Measurements from ENCODE around the gene CCDC137.
"Not testable (repeated sequence)": the region's sequence is repeated elsewhere in the genome, so short reads cannot be mapped to it uniquely, and the experiment has no call there.

Gene CCDC137

DNA sequence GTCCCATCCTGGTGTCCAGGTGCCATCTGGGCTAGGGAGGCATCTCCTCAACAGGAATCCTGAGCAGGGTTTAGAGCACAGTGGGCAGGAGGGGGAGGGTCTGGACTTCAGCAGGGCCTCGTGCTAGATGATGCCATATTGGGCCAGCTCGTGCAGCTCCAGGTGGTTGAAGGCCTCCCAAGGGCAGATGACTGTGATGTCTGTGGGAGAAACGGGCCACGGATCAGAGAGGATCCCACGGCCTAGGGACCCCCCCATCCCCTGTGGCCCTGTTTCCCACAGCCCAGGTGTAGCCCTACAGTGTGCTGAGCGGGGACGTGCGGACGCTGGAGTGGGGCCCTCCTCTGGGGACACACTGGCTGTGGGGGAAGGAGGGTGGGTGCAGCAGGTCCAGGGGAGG lies 15.6 kb upstream of the CCDC137 start:
- DNase-seq (ENCODE audit: low read depth in 4 of 4, low spot score in 1 of 4) = no peak

DNA sequence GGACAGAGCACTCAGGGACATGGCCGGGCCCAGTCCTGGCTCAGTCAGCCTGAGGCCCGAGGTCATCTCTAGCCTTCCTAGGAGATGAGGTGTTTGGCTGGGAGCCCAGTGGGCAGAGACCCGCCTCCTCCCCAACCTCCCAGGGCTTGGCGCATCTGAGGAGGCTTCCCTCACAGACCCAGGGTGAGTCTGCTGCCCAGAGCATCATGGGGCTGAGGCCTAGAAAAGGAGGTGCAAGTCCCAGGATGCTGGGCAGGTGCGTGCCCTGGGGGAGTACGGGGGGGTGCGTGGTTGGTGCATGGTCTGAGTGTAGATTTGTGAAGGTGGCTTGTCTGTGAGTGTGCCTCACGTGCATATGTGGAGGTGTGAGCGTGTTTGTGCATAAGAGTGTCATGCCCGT lies 14.8 kb upstream of the CCDC137 start:
- DNase-seq (ENCODE audit: low read depth in 4 of 4, low spot score in 1 of 4) = no peak

DNA sequence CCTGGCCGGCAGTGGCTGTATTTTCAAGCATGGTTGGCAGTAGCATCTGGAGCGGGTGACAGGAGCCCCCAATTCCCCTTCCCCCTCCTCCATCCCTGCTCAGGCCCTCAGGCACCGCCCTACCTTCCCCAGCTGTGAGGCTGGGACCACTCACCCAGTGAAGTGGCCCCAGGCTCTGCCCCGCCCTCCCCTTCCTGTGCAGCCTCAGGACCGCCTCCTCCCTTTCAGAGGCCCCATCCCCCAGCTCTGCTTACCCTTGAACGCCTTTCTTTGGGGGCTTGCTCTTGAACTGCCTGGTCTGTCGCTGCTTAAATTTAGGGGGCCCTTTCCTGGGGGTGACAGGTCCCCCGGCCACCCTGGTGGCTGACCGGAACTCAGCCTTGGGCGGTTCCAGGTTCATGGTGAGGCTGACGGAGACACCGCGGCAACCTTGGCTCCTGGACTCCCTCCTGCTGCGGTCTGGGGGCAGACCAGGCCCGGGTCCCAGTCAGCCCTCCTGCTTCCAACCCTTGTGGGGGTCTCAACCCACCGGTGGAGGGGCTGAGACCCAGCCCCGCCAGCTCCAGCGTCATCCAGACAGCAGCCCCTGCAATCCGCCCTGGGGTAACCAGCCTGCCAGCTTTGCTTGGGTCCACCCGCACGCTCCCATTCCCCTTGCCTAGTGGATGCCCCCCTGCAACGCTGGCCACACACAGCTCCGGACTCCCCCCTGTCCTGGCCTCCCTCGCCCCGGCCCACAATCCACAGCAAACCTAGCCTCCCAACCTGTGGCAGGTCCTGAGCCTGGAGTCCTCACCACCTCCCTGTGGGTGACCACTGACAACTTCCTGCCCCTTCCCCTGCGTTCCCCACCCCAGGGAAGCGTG lies 13.4 kb upstream of the CCDC137 start:
- no peak for DNase-seq (ENCODE audit: low read depth in 4 of 4, low spot score in 1 of 4)

DNA sequence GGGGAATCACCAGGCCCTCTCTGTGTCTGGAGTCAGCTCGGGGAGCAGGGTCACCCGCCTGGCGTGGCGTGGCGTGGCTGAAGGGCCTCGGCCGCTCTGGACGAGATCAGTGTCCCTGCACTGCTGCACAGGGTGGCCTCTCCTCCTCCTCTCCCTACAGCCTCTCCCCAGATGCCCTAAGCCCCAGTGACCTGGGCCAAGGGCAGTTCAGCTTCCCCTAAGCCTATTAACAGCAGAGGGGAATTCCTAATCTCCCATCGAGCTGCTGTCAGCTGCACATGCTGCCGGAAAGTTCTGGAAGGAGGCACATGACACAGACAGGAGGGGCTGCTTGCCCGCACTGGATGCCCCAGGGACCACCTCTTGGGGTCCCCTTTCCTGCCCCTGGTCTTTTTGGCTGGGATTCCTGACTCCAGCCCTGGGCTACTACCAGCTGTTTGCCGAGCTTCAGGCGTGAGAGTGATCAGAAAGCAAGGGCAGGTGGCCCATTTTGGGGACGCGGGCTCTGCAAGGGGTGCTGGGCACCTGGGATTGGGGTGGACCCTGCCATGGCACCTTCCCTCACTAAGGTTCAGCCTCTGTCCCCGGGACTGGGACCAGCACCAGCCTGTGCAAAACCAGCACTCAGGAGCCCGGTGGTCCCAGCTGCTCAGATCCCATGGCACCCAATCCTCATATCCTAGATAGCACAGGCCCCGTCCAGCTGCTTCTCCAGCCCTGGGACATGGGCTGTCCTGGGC lies 11.0 kb upstream of the CCDC137 start:
- DNase-seq (ENCODE audit: low read depth in 4 of 4, low spot score in 1 of 4) = no peak

DNA sequence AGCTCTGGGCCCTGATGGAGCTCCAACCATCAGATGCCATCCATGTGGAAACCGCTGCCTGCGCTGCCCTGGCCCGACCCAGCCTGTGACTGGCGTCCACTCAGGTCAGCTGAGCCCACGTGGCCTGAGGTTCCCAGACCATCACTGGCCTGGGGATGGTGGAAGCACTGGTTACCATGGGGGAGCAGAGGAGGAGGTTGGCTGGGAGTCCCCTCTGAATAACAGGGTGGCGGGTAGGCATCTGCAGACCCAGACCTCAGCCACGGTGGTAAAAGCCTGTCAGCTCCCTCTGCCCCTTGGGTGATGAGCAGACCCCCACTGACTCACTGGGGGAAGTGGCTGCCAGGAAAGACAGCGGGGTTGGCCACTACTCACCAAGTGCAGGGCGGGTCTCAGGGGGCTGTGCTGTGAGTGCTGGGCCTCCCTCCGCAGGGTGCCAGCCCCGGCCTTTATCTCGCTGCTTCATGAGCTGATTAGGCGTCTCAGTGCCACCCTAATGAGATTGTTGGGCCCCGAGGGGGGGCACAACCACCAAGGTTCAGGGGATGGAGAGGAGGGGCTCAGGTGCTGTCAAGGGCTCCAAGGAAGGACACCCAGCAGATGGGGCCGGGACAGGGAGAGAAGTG lies 10.3 kb upstream of the CCDC137 start, which contains the start of gene PDE6G:
Gene PDE6G (minus strand): TSS at position 425 of the 626 bp plus-strand sequence. CDS start 3,237 bp downstream, outside the sequence.
- DNase-seq (ENCODE audit: low read depth in 4 of 4, low spot score in 1 of 4) = no peak

DNA sequence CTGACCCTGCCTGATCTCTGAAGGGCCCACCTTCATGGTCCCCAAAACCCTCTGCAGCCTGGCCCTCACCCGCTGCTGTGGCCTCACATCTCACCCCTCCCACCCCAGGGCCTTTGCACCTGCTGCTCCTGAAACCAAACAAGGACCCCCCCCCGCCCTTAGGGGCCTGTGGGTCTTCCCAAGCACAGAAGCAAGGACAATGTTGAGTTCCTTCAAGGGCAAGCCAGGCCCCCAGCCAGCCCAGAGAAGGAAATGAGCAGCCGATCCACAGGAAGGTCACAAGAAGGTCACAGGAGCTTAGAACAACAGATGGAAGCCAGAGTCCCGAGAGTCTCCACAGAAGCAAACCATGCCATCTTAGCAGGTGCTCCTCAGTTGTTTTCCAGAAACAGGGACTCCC lies 9.7 kb upstream of the CCDC137 start:
- no peak for DNase-seq (ENCODE audit: low read depth in 4 of 4, low spot score in 1 of 4)

DNA sequence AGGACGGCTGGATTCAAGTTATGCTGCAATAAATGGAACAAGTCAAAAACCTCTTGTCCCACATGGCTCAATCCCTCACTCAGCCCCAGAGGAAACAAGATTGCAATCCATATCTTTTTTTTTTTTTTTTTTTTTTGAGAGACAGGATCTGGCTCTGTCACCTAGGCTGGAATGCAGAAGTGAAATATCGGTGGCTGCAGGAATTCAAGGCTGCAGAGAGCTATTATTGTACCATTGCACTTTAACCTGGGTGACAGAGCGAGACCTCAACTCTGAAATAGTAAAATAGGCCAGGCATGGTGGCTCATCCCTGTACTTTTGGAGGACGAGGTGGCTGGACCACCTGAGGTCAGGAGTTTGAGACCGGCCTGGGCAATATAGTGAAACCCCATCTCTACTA lies 7.5 kb upstream of the CCDC137 start:
- no peak for DNase-seq (ENCODE audit: low read depth in 4 of 4, low spot score in 1 of 4)

DNA sequence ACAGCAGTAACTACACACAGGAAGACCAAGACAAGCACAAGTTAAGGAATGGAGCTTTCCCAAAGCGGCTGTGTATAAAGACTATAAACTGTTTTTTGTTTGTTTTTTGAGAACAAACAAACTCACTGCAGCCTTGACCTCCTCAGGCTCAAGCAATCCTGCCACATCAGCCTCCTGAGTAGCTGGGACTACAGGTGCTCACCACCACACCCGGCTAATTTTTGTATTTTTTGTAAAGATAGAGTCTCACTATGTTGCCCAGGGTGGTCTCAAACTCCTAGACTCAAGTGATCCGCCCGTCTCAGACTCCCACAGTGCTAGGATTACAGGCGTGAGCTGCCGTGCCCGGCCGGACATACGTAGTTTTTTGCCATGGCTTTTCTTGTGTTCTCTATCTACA lies 6.1 kb upstream of the CCDC137 start:
- DNase-seq (ENCODE audit: low read depth in 4 of 4, low spot score in 1 of 4) = no peak

DNA sequence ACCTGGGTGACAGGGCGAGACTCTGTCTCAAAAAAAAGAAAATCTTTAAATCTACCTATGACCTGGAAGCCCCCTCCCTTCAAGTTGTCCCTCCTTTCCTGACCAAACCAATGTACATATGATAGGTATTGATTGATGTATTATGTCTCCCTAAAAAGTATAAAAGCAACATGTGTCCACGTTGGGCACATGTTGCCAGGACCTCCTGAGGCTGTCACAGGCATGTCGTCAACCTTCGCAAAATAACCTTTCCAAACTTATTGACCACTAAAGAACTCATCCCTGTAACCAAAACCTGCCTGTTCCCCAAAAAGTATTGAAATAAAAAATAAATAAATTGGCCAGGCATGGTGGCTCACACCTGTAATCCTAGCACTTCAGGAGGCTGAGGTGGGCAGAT lies 4.5 kb upstream of the CCDC137 start:
- DNase-seq (ENCODE audit: low read depth in 4 of 4, low spot score in 1 of 4) = no peak

DNA sequence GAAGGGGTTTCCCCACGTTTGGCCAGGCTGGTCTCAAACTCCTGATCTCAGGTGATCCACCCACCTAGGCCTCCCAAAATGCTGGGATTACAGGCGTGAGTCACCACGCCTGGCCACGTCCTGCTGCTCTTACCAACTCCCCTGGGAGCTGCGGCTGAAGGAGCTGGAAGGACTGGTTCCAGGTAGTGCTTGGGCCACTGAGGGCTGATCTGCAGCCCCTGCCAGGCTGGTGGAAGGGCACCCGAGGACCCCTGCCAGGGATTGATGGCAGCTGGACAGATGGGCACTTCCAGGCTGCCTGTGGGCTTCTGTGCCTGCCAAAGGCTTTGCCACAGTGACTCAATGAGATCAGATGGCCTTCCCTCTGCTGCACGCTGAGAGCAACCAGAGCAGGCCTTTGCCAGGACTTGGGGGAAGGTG lies 2.5 kb upstream of the CCDC137 start:
- no peak for DNase-seq (ENCODE audit: low read depth in 4 of 4, low spot score in 1 of 4)

DNA sequence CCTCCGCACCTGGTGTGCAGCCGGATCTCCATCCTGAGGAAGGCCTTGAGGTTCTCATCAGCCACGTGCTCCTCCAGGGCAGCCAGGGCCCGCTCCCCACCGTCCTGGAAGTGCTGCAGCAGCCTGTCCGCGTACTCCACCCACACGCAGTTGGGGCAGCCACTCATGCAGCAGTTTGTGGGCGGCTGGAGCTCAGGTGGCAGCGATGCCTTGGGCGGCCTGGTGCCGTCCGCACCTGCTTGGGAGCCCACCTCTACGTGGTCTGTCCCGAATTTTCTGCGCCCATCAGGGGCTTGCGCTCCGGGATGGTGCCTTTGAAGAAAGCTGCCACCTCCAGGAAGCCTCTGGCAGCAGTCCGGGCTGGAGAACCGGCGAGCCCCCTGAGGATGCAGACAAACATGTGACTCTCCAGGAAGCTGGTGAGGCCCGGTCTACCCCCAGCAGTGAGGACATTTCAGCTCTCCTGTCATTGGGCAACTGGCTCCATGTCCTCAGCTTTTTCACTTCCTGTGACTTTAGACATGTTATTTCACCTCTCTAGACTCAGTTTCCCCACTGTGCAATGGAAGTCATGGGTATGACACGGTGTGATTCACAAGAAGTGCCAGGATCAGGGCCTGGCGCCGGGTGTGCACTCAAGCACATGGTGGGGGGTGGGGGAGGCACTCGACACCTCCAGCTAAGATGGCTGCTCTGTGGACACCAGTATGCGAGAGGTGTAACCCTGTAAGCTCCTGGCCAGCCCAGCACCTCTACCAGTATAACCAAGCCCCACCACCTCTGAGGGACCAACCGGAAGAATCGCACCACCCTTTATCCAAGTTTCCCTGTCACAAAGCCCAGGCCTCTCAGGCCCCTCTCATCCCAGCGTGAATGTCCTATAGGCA lies 1.1 kb upstream of the CCDC137 start:
- peak in 3 of 4 experiments; percentile 43 to 66 (median 53) for DNase-seq (ENCODE audit: low read depth in 4 of 4, low spot score in 1 of 4)

DNA sequence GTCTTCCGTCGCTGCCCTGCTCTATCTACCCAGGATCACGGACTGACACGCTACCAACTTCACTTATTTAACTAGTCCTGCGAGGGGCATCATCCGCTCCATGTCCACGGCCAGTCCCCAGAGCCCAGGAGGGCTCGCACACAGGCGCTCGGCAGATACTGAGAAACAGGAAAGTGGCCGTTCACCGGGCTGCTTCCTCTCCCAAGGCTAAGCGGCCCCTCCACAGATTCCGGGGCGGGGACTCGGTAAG lies 520 bp upstream of the CCDC137 start:
- no peak for DNase-seq (ENCODE audit: low read depth in 4 of 4, low spot score in 1 of 4)

DNA sequence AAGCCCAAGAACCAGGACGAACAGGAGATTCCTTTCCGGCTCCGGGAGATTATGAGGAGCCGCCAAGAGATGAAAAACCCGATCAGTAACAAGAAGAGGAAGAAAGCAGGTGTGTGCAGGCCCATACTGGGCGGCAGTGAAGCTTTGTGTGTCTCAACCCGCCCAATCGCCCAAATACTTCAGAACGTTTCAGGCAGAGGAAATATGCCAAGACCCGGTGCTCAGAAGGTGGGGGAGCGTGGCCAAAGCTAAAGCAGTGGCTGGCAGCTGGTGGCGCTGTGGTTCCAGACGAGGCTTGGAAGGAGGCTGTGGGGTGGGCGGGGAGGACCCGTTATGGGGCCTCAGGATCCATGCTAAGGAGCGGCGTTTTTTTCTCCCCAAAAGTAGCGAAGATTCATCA lies 1.2 kb downstream of the CCDC137 start:
- no peak for DNase-seq (ENCODE audit: low read depth in 4 of 4, low spot score in 1 of 4)

DNA sequence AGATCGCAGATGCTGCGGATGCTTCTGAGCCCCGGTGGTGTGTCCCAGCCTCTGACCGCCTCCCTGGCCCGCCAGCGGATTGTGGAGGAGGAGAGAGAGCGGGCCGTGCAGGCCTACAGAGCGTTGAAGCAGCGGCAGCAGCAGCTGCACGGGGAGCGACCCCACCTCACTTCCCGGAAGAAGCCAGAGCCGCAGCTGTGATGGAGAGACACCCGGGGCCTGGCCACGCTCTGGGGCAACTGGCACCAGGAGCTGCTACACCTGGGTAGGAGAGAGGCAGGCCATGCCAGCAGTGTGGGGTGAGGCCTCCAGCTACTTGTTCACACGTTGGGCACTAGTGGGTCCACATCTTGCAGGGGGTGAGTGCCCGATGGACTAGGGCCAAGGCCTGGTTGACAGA lies 6.0 kb downstream of the CCDC137 start:
- no peak for DNase-seq (ENCODE audit: low read depth in 4 of 4, low spot score in 1 of 4)

DNA sequence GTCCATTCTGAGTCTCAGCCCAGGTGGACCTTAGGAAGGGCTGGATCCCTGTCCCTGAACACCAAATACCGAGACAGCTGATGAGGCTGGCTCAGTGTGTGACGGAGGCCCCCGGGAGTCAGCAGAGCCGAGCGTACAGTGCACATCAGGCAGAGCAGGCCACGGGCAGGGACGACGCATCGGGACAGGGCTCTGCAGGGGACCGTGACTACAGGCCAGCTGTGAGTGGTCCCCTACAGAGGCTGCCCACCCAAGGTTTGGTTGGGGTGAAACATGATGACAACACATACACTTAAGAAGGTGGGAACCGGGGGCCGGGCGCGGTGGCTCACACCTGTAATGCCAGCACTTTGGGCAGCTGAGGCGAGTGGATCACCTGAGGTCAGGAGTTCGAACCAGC lies 6.4 kb downstream of the CCDC137 start:
- DNase-seq (ENCODE audit: low read depth in 4 of 4, low spot score in 1 of 4) = no peak

DNA sequence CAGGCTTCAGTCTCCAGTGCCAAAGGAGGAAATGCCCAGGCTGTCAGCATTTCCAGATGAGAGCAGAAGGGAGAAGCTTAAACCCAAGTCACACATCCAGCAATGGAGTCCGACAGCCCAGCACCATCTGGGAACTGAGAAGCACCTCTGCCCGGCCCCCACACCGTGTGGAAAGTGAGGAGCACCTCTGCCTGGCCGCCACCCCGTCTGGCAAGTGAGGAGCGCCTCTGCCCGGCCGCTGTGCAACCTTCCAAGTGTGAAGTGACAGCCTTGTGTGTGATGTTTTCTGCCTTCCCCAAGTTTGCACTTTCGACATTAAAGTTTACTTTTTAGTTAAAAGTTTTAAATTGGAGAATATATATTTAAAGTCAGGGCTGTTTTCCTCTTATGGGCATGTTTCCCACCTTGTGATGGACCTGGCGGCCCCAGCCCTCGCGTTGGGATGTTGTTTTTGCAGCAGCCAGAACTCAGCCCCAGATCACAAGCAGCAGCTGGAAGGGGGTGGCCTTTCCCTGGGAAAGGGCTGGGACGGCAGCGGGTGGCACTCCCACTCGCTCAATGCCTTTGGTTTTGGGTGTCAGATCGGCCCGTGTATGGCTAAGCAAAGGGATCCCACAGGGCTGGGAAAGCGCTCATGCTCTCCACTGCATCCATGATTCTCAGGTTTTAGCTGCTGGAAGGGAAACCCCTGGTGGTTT lies 7.2 kb downstream of the CCDC137 start:
- no peak for DNase-seq (ENCODE audit: low read depth in 4 of 4, low spot score in 1 of 4)

DNA sequence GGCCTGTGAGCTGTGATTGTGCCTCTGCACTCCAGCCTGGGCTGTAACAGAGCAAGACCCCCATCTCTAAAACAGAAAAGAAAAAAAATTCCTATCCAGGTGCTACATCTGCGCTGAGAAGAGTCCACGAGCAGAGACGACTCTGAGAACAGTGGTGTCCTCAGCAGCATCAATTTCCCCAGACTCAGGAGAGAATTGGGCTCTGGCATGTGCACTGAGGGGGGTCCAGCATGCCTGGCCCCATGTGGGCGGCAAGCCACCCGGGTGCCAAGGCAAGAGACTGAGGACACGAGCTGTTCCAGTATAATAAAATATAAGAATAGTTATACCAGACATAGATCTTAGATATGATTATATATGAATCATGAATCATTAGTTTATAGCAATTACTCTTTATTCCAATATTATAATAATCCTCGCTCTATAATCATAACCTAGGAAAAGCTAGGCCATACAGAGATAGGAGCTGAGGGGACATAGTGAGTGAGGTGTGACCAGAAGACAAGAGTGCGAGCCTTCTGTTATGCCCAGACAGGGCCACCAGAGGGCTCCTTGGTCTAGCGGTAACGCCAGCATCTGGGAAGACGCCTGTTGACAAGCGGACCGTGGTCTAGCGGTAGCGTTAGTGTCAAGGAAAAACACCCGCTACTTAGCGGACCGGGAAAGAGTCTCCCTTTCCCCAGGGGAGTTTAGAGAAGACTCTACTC lies 9.1 kb downstream of the CCDC137 start:
- DNase-seq (ENCODE audit: low read depth in 4 of 4, low spot score in 1 of 4) = not testable (repeated sequence)

DNA sequence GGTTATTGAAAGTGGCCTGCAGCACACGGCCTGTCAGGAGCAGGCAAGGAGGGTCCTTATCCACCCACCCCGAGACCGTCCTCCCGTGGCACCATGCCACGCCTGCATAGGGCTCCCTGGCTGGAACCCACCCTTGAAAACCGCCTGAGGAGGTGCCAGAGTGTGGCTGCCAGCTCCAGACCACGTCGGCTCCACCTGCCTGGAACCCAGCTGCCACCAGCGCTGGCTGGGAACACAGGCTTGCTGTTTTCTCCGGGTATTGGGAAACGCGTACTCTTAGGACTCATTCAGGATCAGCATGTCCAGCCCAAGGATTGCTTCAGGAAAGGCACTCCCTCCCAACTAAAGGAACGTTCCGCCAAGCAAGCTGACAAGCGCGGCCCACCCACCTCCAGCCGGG lies 10.4 kb downstream of the CCDC137 start:
- no peak for DNase-seq (ENCODE audit: low read depth in 4 of 4, low spot score in 1 of 4)

DNA sequence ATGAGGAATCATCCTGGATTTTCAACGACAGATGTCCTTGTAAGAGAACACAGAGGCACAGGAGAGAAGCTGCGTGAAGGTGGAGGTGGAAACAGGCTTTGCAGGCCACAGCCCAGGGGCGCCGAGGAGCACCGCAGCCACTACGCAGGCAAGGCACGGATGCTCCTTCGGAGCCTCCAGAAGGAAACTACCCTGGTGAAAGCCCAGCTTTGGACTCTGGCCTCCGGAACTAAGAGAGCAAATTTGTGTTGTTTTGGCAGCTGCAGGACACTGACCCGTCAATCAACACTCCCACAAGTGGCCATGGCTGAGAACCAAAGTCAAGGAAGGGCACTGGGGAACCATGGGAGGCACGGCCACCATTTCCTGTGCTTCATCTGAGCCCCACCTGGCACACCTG lies 13.6 kb downstream of the CCDC137 start:
- DNase-seq (ENCODE audit: low read depth in 4 of 4, low spot score in 1 of 4) = no peak

DNA sequence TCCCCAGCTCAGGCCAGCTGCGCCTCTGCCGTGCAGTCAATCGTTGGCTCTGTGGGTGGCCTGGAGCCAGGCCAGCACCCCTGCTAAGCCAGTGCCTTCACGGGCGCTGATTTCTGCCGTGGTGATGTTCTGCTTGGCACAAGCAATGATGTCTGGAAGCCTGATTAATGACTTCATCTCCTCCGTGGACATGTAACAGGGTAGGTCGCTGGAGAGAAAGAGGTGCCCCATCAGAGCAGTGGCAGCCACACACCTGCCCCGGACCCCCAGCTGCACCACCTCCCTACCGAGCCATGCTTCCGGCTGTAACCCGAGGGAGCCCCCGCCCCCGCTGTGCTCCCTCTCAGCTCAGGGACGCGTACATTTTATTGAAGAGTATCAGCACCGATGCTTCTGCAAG lies 15.1 kb downstream of the CCDC137 start:
- no peak for DNase-seq (ENCODE audit: low read depth in 4 of 4, low spot score in 1 of 4)
